ENCODE data around the gene CDX2.
"Not testable (repeated sequence)": the region's sequence is repeated elsewhere in the genome, so short reads cannot be mapped to it uniquely, and the experiment has no call there.

Gene CDX2, protein sequence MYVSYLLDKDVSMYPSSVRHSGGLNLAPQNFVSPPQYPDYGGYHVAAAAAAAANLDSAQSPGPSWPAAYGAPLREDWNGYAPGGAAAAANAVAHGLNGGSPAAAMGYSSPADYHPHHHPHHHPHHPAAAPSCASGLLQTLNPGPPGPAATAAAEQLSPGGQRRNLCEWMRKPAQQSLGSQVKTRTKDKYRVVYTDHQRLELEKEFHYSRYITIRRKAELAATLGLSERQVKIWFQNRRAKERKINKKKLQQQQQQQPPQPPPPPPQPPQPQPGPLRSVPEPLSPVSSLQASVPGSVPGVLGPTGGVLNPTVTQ

DNA sequence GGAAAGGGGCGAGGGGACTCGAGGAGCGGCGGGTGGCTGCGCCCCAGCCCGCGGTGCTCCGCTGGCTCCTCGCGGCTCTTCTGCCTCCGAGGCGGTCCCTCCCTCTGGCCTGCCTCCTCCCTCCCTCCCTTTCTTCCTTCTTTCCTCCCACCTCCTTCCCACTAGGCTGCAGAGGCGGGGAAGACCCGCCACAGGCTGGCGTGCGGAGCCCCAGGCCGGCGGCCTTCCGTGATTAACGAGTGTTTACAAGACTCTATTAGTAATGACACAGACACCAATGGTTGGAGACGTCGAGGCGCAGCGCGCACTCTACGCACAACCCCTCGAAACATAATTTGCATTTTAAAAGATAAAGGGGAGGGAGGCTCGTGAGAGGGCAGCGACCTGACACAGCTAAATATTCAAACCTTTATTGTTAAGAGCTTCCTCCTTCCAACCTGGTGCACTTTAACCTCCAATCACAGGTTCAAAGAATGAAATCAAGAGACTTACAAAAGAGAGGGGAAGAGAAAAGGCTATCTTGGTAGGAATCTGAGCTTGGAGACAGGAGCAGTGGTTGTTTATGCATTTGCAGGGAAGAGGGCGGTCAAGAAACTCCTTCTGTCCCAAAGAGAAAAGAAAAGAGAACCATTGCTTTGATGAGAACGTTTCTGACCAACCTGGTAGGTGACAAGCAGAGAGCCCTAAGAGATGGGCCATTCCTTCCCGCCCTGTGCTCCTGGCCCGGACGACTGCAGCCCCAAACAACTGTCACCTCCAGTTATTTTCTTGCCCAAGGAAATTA lies at the start of gene CDX2:
Gene CDX2 (minus strand): TSS at position 234 of the 784 bp plus-strand sequence. CDS start 309 bp downstream, outside the sequence.
- H3K27me3 Mint-ChIP-seq: peaks cover 99% of the 10 kb centered on the region
- H3K4me1 Mint-ChIP-seq: peaks cover 45% of the 10 kb centered on the region
- H3K4me3 Mint-ChIP-seq: peak within 1 kb of the TSS; percentile 55 to 62
- ATAC-seq: no peak
- peak within 1 kb of the TSS in 1 of 2 donors; percentile 95 for H3K27ac Mint-ChIP-seq
- DNase-seq: no peak
- no peaks in the 10 kb centered on the region for H3K9me3 Mint-ChIP-seq

DNA sequence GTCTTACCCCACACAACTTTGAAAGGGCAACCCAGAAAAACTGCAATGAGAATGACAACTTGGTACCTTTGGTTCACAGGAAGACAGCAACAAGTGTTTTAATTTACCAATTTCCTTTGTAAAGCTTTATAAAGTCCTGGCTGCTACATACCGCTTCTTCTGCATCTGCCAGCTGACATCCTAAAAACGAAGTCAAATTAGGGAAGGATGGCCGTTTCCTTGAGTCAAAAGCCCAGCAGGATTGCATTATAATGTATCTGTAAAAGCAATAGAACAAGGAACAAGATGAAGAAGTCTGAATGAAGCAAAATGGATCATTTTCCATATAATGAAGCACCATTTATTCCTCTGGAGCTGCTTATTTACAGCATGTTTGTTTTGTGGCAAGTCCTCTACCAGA lies 45.2 kb upstream of the CDX2 start:
- ATAC-seq (no peak), DNase-seq (no peak)
- Mint-ChIP-seq H3K27ac (no peak overlapping the region), H3K27me3 (peaks cover 32% of the 10 kb centered on the region), H3K9me3 (no peaks in the 10 kb centered on the region), H3K4me1 (peaks cover 13% of the 10 kb centered on the region), H3K4me3 (no peak overlapping the region)

DNA sequence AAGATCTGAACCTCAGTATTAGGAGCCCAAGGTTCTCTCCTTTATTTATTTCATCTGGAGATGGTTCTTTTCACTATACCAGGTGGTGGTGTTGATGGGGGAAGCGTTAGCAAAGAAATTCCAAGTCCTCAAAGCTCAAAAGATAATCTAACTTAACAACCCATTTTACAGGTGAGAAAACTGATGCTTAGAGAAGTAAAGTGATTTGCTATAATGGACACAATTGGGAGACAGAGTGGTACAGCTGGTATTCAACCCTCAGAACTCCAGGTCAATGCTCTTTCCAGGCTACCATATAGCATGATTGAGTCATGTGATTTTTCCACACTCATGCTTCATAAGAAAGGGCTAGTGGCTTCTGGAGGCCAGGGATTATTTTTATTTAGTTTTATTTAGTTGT lies 44.4 kb upstream of the CDX2 start:
- no peak for ATAC-seq
- no peak overlapping the region for H3K27ac Mint-ChIP-seq
- no peak for DNase-seq
- H3K4me3 Mint-ChIP-seq: no peak overlapping the region
- no peaks in the 10 kb centered on the region for H3K9me3 Mint-ChIP-seq
- H3K4me1 Mint-ChIP-seq: peaks cover 13% of the 10 kb centered on the region
- H3K27me3 Mint-ChIP-seq: peaks cover 32% of the 10 kb centered on the region

DNA sequence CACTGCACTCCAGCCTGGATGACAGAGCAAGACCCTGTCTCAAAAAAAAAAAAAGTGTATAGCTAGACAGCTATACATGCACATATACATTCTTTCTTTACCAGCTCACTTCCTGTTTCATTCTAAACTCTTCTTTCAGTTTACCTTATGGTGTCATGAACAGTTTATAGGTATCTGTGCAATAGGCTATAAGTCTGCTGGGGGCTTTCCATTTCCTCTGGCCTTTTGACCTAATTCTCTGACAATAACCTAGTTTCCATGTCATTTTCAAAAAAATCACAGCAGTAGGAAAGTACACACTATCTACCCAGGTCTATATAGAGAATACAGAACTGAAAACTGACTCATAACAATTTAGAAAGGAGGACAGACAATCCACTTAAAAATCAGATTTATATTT lies 43.8 kb upstream of the CDX2 start:
- ATAC-seq (peak; percentile 75), DNase-seq (no peak)
- Mint-ChIP-seq H3K27ac (no peak overlapping the region), H3K9me3 (no peaks in the 10 kb centered on the region), H3K4me3 (no peak overlapping the region), H3K4me1 (peaks cover 13% of the 10 kb centered on the region), H3K27me3 (peaks cover 33% of the 10 kb centered on the region)

DNA sequence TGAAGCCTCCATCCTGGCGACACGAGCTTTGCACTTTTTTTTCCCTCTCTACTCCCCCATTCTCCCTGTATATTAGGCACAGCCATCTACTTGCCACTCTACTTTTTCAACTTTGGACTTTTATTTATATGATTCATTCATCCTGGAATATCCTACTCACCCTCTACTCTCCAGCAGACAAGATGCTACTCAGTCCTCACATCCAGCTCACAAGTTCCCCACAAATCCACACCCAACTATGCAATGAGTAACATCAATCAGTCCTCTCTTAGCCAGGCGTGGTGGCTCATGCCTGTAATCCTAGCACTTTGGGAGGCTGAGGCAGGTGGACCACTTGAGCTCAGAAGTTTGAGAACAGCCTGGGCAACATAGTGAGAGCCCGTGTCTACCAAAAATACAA lies 43.3 kb upstream of the CDX2 start:
- DNase-seq: no peak
- peak overlapping the region in 1 of 2 donors; percentile 27 for H3K27ac Mint-ChIP-seq
- ATAC-seq: no peak
- peaks cover 13% of the 10 kb centered on the region for H3K4me1 Mint-ChIP-seq
- peaks cover 32% of the 10 kb centered on the region for H3K27me3 Mint-ChIP-seq
- H3K4me3 Mint-ChIP-seq: no peak overlapping the region
- no peaks in the 10 kb centered on the region for H3K9me3 Mint-ChIP-seq

DNA sequence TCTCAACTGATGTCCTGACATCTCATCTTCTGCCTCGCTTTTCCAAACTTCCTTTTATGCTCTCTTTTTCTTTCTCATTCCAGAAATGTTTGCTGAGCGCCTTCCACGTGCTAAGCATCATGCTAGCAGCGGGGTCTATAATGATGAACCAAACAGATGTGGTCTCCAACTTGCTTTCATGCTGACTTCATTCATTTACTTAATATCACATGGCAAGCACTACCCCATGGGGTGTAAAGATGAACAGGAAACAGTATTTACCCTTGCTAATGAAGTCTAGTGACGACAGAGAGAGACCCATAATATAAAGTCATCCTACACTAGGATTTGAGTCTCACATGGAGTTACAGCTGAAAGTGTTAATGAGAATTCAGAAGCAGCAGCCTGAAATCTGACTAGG lies 40.9 kb upstream of the CDX2 start:
- Mint-ChIP-seq H3K4me3 (no peak overlapping the region), H3K27ac (no peak overlapping the region), H3K9me3 (no peaks in the 10 kb centered on the region), H3K27me3 (peaks cover 31% of the 10 kb centered on the region), H3K4me1 (peaks cover 13% of the 10 kb centered on the region)
- no peak for DNase-seq
- ATAC-seq: no peak

DNA sequence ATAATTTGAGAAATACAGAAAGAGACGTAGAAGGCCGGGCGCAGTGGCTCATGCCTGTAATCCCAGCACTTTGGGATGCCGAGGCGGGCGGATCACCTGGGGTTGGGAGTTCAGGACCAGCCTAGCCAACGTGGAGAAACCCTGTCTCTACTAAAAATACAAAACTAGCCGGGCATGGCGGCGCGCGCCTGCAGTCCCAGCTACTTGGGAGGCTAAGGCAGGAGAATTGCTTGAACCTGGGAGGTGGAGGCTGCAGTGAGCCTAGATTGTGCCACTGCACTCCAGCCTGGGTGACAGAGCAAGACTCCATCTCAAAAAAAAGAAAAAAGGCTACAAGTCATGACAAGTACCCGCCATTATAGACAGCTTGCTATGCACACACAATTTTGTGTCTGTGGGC lies 35.9 kb upstream of the CDX2 start:
- peaks cover 11% of the 10 kb centered on the region for H3K27me3 Mint-ChIP-seq
- not testable (repeated sequence) for H3K9me3 Mint-ChIP-seq, H3K27ac Mint-ChIP-seq, ATAC-seq, H3K4me3 Mint-ChIP-seq, H3K4me1 Mint-ChIP-seq, DNase-seq

DNA sequence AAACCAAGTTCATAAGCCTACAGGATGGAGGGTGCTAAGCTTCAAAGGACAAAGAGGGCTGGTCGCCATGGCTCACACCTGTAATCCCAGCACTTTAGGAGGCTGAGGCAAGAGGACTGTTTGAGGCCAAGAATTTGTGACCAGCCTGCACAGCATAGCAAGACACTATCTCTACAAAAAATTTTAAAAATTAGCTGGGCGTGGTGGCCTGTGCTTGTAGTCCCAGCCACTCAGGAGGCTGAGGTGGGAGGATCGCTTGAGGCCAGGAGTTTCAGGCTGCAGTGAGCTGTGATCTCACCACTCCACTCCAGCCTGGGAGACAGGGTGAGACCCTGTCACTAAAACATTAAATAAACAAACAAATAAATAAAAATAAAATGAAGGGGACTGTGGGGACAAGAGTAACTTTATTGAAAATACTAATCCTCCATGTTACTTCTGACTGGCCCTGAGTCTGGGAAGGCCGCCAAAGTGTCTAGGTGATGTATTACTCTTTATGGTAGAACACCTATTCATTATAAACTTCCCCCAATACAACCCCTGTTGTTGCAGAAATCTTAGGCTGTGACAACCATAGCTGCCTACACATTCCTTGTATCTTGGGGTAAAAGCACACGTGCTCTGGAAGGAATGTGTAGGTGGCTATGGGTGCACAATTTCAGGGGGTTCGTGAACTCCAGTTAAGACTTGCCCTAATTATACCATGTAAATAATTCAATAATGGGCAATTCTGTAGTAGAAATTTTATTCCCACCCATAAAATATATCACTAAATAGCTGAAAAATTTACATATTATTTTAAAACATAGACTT lies 34.0 kb upstream of the CDX2 start:
- DNase-seq (no peak), ATAC-seq (no peak)
- no peak overlapping the region for H3K4me3 Mint-ChIP-seq
- peaks cover 4% of the 10 kb centered on the region for H3K4me1 Mint-ChIP-seq
- H3K9me3 Mint-ChIP-seq: no peaks in the 10 kb centered on the region
- H3K27me3 Mint-ChIP-seq: peaks cover 6% of the 10 kb centered on the region
- no peak overlapping the region for H3K27ac Mint-ChIP-seq

DNA sequence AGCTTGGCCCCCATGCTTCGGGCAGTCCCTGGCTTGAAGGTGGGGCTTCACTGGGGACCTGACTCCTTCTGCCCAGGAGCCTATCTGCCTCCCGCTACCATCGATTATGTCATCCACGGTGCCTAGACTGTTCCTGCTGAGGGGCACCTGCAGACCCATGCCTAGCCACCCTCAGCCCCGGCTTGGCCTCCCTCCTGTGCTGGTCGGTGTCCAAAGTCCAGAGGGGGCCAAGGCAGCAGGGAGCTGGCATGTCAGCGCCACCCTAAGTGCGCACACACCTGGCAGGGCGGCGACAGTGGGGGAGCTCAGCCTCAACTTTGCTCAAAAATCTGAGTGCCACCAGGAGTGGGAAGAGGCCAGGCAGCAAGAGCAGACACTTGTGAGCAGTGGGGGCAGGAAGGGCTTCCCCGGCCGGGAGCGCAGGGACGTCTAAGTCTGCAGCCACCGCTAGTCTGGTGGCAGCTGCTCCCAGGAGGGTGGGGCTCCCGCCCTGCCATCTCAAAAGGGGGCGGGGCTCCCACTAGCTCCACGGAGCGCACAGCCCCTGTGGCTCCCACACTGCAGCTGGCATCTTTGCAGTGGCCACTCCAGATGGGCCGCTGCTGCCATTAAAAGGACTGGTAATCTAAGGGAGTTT lies 32.8 kb upstream of the CDX2 start:
- no peaks in the 10 kb centered on the region for H3K27me3 Mint-ChIP-seq
- H3K9me3 Mint-ChIP-seq: no peaks in the 10 kb centered on the region
- H3K4me1 Mint-ChIP-seq: peaks cover 6% of the 10 kb centered on the region
- no peak overlapping the region for H3K27ac Mint-ChIP-seq
- ATAC-seq (no peak), DNase-seq (no peak)
- no peak overlapping the region for H3K4me3 Mint-ChIP-seq

DNA sequence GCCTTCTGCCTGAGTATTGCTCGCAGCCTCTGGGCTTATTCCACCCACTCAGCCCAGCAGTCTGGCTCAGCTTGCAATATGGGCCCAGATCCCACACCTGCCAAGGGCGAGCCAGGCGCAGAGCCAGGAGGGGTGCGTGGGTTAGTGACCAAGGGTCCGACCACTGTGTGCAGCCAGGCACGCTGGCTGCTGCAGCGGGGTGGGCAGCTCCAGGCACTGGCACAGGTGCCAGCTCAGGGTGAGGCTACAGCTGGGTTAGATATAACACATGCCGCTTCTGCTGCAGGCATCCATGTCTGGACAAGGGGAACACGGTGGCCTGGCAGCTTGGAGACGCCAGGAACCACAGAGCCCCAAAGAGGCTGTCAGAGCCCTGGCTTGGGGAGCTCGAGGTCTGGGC lies 31.9 kb upstream of the CDX2 start:
- H3K4me1 Mint-ChIP-seq: peaks cover 6% of the 10 kb centered on the region
- ATAC-seq: no peak
- no peak overlapping the region for H3K4me3 Mint-ChIP-seq
- DNase-seq: no peak
- H3K9me3 Mint-ChIP-seq: no peaks in the 10 kb centered on the region
- H3K27ac Mint-ChIP-seq: no peak overlapping the region
- no peaks in the 10 kb centered on the region for H3K27me3 Mint-ChIP-seq

DNA sequence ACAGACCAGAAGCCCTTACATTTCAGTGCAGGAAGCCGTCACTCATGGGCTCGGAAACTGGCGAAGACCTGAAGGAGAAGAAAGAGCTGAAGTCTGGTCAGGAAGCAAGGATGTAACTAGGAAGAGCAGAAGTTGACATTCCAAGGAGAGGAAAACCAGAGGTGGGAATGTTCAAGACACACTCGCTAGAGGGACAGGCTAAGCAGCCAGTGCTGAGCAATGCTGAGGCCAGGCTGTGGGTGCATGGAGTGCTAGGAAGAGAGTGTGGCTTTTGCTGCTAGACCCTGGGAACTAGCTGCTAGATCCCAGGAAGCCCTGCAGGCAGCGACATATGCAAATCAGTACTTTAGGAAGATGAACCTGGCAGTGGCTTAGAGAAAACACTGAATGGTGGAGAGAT lies 31.5 kb upstream of the CDX2 start:
- no peak overlapping the region for H3K4me3 Mint-ChIP-seq
- ATAC-seq (no peak), DNase-seq (no peak)
- H3K9me3 Mint-ChIP-seq: no peaks in the 10 kb centered on the region
- H3K4me1 Mint-ChIP-seq: peaks cover 6% of the 10 kb centered on the region
- H3K27ac Mint-ChIP-seq: no peak overlapping the region
- no peaks in the 10 kb centered on the region for H3K27me3 Mint-ChIP-seq

DNA sequence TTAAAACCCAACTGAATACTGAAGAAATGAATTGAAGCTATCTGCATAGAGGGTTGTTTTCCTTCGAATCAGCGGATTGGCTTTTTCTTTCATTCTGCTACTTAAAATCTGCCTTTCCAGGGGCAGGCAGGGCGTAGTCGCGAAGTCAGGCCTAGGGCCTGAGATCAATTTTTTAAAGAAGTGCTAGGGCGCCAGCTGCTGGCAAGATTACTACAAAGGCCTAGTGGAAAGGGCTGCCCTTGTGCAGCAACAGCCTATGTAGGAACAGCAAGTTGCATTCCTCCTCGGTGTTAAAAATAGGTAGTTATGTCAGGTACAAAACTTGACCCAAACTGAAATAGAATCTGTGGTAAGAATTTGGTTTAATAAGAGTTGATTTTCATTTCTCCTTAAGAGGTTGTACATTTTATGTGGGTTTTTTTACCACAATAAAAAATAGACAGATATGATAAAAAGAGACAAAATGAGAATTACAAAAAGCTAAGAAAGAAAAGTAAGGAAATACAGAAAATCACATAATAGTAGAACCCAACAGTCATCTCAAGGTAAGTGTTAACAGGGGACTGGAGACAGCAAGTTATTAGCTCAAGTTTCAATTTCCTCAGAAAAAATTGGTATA lies 28.9 kb upstream of the CDX2 start:
- H3K4me1 Mint-ChIP-seq: peaks cover 6% of the 10 kb centered on the region
- no peak overlapping the region for H3K27ac Mint-ChIP-seq
- no peak overlapping the region for H3K4me3 Mint-ChIP-seq
- no peaks in the 10 kb centered on the region for H3K9me3 Mint-ChIP-seq
- DNase-seq (peak in 1 of 2 donors; percentile 29), ATAC-seq (no peak)
- no peaks in the 10 kb centered on the region for H3K27me3 Mint-ChIP-seq

DNA sequence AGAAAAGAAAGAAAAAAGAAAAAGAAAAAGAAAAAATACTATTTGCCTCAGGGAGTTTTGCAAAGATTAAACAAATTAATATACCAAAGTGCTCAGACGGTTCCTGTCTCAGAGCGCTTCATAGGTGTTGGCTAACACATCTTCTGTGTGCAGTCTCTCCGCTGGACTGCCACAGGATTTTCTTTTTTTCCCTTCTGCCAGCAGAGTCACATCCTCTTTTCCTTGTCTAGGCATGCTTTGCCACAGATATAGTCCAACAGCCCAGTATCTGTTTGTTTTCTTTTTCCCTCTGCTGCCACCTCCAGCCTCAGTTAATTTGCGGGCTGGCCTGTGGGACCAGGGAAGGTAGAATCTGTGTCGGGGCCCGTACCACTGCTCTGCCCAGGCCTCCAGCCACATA lies 22.8 kb upstream of the CDX2 start:
- DNase-seq: no peak
- Mint-ChIP-seq H3K27ac (no peak overlapping the region), H3K27me3 (peaks cover 15% of the 10 kb centered on the region), H3K4me1 (no peaks in the 10 kb centered on the region), H3K4me3 (no peak overlapping the region), H3K9me3 (no peaks in the 10 kb centered on the region)
- no peak for ATAC-seq

DNA sequence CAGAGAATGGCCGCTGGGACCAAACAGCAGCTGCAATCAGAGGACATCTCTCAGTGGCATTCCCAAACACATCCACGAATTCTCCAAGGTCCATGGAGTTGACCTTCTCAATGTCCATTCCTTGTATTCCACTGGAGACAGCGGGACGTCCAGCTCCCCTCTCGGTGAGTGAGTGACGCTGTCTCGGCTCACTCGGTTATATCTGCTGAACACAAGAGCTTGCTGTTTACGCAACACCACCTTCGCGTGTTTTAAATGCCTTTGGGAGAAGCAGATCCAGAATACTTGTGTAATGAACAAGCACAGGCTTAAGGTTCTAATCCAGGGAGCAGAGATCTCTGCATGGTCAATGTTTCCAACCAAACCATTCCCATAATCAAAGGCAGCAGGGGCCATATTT lies 19.4 kb upstream of the CDX2 start, which contains the start of gene URAD:
Gene URAD (minus strand): TSS at position 174 of the 400 bp plus-strand sequence. CDS start 56 bp downstream, at position 118.
- H3K9me3 Mint-ChIP-seq: no peaks in the 10 kb centered on the region
- no peak within 1 kb of the TSS for H3K27ac Mint-ChIP-seq
- no peaks in the 10 kb centered on the region for H3K4me1 Mint-ChIP-seq
- ATAC-seq (no peak), DNase-seq (no peak)
- no peak within 1 kb of the TSS for H3K4me3 Mint-ChIP-seq
- H3K27me3 Mint-ChIP-seq: peaks cover 32% of the 10 kb centered on the region

DNA sequence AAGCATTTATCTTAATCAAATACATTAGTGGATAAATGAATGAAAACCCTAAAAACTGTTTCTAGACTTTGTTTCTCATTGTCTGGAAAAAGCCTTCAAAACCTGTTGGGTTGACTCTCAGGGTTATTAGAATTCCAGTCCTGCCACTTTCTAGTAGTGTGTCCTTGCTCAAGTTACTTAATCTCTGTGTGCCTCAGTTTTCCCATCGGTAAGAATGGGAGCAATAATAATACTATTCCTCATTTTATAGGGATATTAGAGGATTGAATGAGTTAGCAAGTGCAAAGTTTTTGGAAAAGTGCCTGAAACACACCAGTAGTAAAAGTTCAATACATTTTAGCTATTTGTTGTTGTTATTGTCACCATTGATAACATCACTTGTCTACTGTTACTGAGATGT lies 16.5 kb upstream of the CDX2 start:
- ATAC-seq (no peak), DNase-seq (no peak)
- no peak overlapping the region for H3K27ac Mint-ChIP-seq
- H3K9me3 Mint-ChIP-seq: no peaks in the 10 kb centered on the region
- H3K27me3 Mint-ChIP-seq: peaks cover 61% of the 10 kb centered on the region
- H3K4me1 Mint-ChIP-seq: no peaks in the 10 kb centered on the region
- no peak overlapping the region for H3K4me3 Mint-ChIP-seq
